Epithelial cell of prostate (primary cell): Measurements from ENCODE around the gene PEX1.
A peak's percentile ranks its signal among the peaks of the same experiment; 100 is the strongest.
"Not testable (repeated sequence)": the region's sequence is repeated elsewhere in the genome, so short reads cannot be mapped to it uniquely, and the experiment has no call there.

ENCODE experiments used
- DNase-seq: peaks from one replicate; pipeline ENCODE4 v3.0.0-alpha.2; 2011; ENCODE audit warnings: low read depth, low spot score
- H3K27ac ChIP-seq: fragments of 450-650 bp; 2 replicates; pipeline ENCODE4 v1.5.1; 2017; ENCODE audit warnings: mild to moderate bottlenecking

Gene PEX1

GRCh38 chr7:92528188-92528957 lies at the start of gene PEX1, which contains the start of gene RBM48:
PEX1 (minus strand) TSS chr7:92528520; CDS start chr7:92528435, 85 bp downstream.
RBM48 (plus strand) TSS chr7:92528795; CDS start chr7:92528814, 19 bp downstream.
- peak within 1 kb of the TSS; percentile 61 for H3K27ac ChIP-seq
- DNase-seq: peak; percentile 97

- H3K27ac ChIP-seq: no peak overlapping the region
- no peak for DNase-seq
Measured at GRCh38 chr7:92576296-92576695, 48.0 kb upstream of the PEX1 start.

GRCh38 chr7:92569137-92569536 lies 40.8 kb upstream of the PEX1 start:
- no peak overlapping the region for H3K27ac ChIP-seq

GRCh38 chr7:92567460-92567859 lies 39.1 kb upstream of the PEX1 start:
- peak overlapping the region; percentile 7 for H3K27ac ChIP-seq
- DNase-seq: no peak

More at GRCh38 chr7:92569137-92569536, 40.8 kb upstream of the PEX1 start:
- no peak for DNase-seq

- DNase-seq: no peak
- H3K27ac ChIP-seq: no peak overlapping the region
Measured at GRCh38 chr7:92563345-92563744, 35.0 kb upstream of the PEX1 start.

GRCh38 chr7:92560602-92561001 lies 32.3 kb upstream of the PEX1 start:
- DNase-seq: no peak
- no peak overlapping the region for H3K27ac ChIP-seq

GRCh38 chr7:92557808-92558362 lies 29.6 kb upstream of the PEX1 start:
- DNase-seq: no peak
- H3K27ac ChIP-seq: no peak overlapping the region

- DNase-seq: no peak
- no peak overlapping the region for H3K27ac ChIP-seq
Measured at GRCh38 chr7:92557249-92557648, 28.9 kb upstream of the PEX1 start.

GRCh38 chr7:92550194-92550593 lies 21.9 kb upstream of the PEX1 start:
- H3K27ac ChIP-seq: no peak overlapping the region
- no peak for DNase-seq

GRCh38 chr7:92547579-92547978 lies 19.3 kb upstream of the PEX1 start:
- DNase-seq: no peak
- no peak overlapping the region for H3K27ac ChIP-seq

GRCh38 chr7:92546856-92547497 lies 18.7 kb upstream of the PEX1 start:
- no peak overlapping the region for H3K27ac ChIP-seq
- DNase-seq: no peak

- not testable (repeated sequence) for DNase-seq, H3K27ac ChIP-seq
Measured at GRCh38 chr7:92545116-92545515, 16.8 kb upstream of the PEX1 start.

- DNase-seq, H3K27ac ChIP-seq: not testable (repeated sequence)
Measured at GRCh38 chr7:92543542-92543941, 15.2 kb upstream of the PEX1 start.

GRCh38 chr7:92534572-92534971 lies 6.3 kb upstream of the PEX1 start:
- no peak for DNase-seq
- no peak overlapping the region for H3K27ac ChIP-seq

GRCh38 chr7:92528958-92529264 lies 591 bp upstream of the PEX1 start:
- no peak for DNase-seq
- H3K27ac ChIP-seq: peak overlapping the region; percentile 61

GRCh38 chr7:92527300-92528187 lies 776 bp downstream of the PEX1 start:
- H3K27ac ChIP-seq: peak overlapping the region; percentile 61
- DNase-seq: no peak

GRCh38 chr7:92523110-92523509 lies 5.2 kb downstream of the PEX1 start:
- DNase-seq: no peak
- no peak overlapping the region for H3K27ac ChIP-seq

GRCh38 chr7:92520024-92520423 lies 8.3 kb downstream of the PEX1 start:
- DNase-seq: no peak

GRCh38 chr7:92517631-92518030 lies 10.7 kb downstream of the PEX1 start:
- DNase-seq: no peak
- H3K27ac ChIP-seq: no peak overlapping the region

More at GRCh38 chr7:92520024-92520423, 8.3 kb downstream of the PEX1 start:
- no peak overlapping the region for H3K27ac ChIP-seq

GRCh38 chr7:92513167-92513902 lies 15.0 kb downstream of the PEX1 start:
- DNase-seq: no peak
- H3K27ac ChIP-seq: no peak overlapping the region
